Fibroblast of pulmonary artery (primary cell): ENCODE results near the gene AFAP1L1.
A peak's percentile ranks its signal among the peaks of the same experiment; 100 is the strongest.

Source experiments
- DNase-seq: peaks from one replicate; pipeline ENCODE4 v3.0.0-alpha.2; 2010; ENCODE audit warnings: low read depth
- H3K4me3 ChIP-seq: replicated peaks from 2 replicates; pipeline ENCODE4 v1.5.1; 2011; ENCODE audit warnings: low read depth, mild to moderate bottlenecking, control low read depth, low read length, moderate library complexity
- CTCF ChIP-seq: IDR thresholded peaks from 2 replicates; pipeline ENCODE4 v1.5.1; 2011; ENCODE audit warnings: mild to moderate bottlenecking, control low read depth, low read length, inconsistent platforms; ENCODE audit errors: missing control alignments

Gene AFAP1L1

GRCh38 chr5:149326611-149327010 lies 55.0 kb downstream of the AFAP1L1 start:
- no peak for TF ChIP-seq CTCF
- no peak for DNase-seq

DNA sequence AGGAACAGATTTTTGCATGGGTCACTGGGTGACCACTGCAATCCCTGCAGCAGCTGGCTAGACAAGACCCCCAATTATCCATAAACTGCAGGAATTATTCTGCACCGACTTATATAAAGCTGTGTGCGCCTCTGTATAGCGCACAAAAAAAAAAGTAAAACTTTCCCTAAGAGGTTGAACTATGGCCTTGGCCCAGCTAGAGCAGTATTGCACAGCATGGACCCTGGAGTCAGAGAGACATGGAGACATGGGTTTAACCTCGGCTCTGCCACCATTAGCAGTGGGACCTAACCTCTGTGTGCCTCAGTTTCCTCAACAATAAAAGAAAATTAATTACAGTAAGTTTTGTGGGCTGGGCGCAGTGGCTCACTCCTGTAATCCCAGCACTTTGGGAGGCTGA lies 56.5 kb downstream of the AFAP1L1 start:
- no peak for DNase-seq
- H3K4me3 ChIP-seq, result no peak overlapping the region
- no peak for TF ChIP-seq CTCF

More at GRCh38 chr5:149326611-149327010, 55.0 kb downstream of the AFAP1L1 start:
- no peak overlapping the region for H3K4me3 ChIP-seq

- H3K4me3 ChIP-seq, result no peak overlapping the region
- TF ChIP-seq CTCF, result no peak
- DNase-seq, result peak; percentile 19
Measured at GRCh38 chr5:149333711-149334443, 62.2 kb downstream of the AFAP1L1 start.

DNA sequence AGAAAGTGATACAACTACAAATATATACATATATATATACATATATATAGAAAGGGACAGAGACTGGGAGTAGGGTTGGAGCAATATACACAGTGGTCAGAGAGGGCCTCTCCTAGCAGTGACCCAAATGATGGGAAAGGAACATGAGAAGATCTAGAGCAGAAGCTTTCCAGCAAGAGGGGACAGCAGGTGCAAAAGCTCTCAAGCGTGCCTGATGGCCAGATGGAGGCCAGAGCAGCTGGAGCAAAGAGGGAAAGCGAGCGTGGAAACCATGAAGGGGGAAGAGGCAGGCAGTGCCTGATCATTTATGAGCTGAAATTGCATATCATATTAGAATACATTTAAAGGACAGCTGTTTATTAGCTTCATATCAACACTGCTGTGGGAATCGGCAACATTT lies 66.1 kb downstream of the AFAP1L1 start:
- TF ChIP-seq CTCF, result no peak
- no peak overlapping the region for H3K4me3 ChIP-seq
- DNase-seq, result no peak

DNA sequence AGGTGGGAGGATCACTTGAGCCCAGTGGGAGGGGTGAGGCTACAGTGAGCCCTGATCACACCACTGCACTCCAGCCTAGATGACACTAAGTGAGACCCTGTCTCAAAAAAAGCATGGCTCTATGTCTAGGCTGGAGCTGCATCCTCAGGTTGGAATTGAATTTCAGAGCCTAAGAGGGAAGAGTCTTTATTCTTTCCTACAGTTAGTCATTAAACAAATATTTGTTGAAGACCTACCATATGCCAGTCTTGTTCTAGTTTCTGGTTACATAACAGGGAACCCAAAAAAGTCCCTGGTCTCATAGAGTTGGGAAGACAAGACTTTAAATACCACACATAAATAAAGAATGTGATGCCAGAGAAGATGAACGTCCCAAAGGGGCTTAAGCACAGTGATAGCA lies 66.7 kb downstream of the AFAP1L1 start:
- no peak for DNase-seq
- no peak for TF ChIP-seq CTCF
- H3K4me3 ChIP-seq, result no peak overlapping the region

GRCh38 chr5:149340920-149341319 lies 69.3 kb downstream of the AFAP1L1 start:
- no peak overlapping the region for H3K4me3 ChIP-seq
- TF ChIP-seq CTCF, result no peak
- no peak for DNase-seq

DNA sequence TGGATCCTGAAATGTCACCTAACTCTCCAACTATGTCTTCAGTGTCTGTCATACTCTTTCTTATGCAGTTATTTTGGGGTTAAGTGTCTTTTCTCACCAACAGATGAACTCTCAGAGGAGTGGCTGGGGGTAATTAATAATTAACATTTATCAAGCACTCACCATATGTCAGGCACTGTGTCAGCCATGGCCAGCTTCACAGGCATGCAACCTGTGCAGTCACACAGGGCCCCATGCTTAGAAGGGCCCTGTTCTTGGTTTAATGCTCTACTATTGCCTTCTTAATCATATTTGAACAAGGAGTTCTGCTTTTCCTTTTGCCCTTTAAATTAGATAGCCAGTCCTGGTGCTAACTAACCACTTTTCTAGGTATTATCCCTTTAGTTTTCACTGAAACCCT lies 70.2 kb downstream of the AFAP1L1 start:
- TF ChIP-seq CTCF, result no peak
- DNase-seq, result no peak
- no peak overlapping the region for H3K4me3 ChIP-seq
